T-cell (primary cell): ENCODE data around the gene SMU1. TPM values are rescaled to one million over a fixed set of nuclear protein-coding genes. Genes with fewer than 3 reads are reported as not detected.

Experiments used
- ATAC-seq, 4 experiments: fragments of 200-7000 bp in 3 of 4; fragments of 150-1000 bp in 1 of 4; cut with Tn5 transposase; replicated peaks in 1 of 4; 1 replicate in 3 of 4; 2 replicates in 1 of 4; pipeline ENCODE4 v1.10.0; 2021; ENCODE audit warnings: moderate library complexity in 3 of 4, mild to moderate bottlenecking in 2 of 4, moderate number of reproducible peaks in 1 of 4
- CTCF ChIA-PET, 2 donors: fragments of 300-600 bp; sonication (Branson Sonifier 250); formaldehyde crosslinking; loops; one replicate each; lab custom pipeline; 2022; ENCODE audit warnings: antibody characterized with exemption in 2 of 2; lab: Charles Lee
- POLR2A ChIA-PET, 2 donors: fragments of 300-600 bp; sonication (Branson Sonifier 250); formaldehyde crosslinking; loops; one replicate each; lab custom pipeline; 2022; ENCODE audit warnings: antibody characterized with exemption in 2 of 2; lab: Charles Lee
- DNase-seq, 35 experiments: peaks; one replicate each; pipeline versions ENCODE4 v3.0.0 to v3.0.0-alpha.2; 2013 to 2023
- H3K27ac ChIP-seq: one replicate; pipeline ENCODE4 v1.5.1; 2013; ENCODE audit warnings: low read length
- H3K27me3 ChIP-seq, 2 experiments: replicated peaks in 1 of 2; 1 replicate in 1 of 2; 2 replicates in 1 of 2; pipeline versions ENCODE4 v1.6.1 to v1.7.0; 2013; ENCODE audit warnings: low read length in 1 of 2, mixed read lengths in 1 of 2; ENCODE audit not compliant: control insufficient read depth in 2 of 2, insufficient read depth in 2 of 2; ENCODE audit errors: extremely low read depth in 1 of 2
- H3K36me3 ChIP-seq, 2 donors: 1 replicate in 1 of 2; 2 replicates in 1 of 2; pipeline versions ENCODE4 v1.6.1 to v1.7.0; 2013; ENCODE audit warnings: low read length in 1 of 2; ENCODE audit not compliant: control insufficient read depth in 2 of 2, insufficient read depth in 1 of 2; ENCODE audit errors: extremely low read depth in 1 of 2
- H3K4me1 ChIP-seq, 2 experiments: 1 replicate in 1 of 2; 2 replicates in 1 of 2; pipeline versions ENCODE4 v1.6.1 to v1.7.0; 2013; ENCODE audit warnings: low read length in 2 of 2, mixed read lengths in 1 of 2; ENCODE audit not compliant: insufficient read depth in 2 of 2, control insufficient read depth in 1 of 2; ENCODE audit errors: extremely low read depth in 1 of 2
- H3K4me3 ChIP-seq, 2 donors: 1 replicate in 1 of 2; 2 replicates in 1 of 2; pipeline versions ENCODE4 v1.5.1 to v1.7.0; 2013; ENCODE audit warnings: mild to moderate bottlenecking in 2 of 2, low read length in 1 of 2, moderate library complexity in 1 of 2; ENCODE audit not compliant: control insufficient read depth in 1 of 2; ENCODE audit errors: extremely low read depth in 1 of 2
- H3K9me3 ChIP-seq: 2 replicates; pipeline ENCODE4 v1.7.0; 2013
- H3K27ac Mint-ChIP-seq, 2 donors: one replicate each; pipeline ENCODE4 v1.8.0; 2020 to 2021; ENCODE audit warnings: mild to moderate bottlenecking in 2 of 2, mixed read lengths in 2 of 2
- H3K27me3 Mint-ChIP-seq, 2 donors: one replicate each; pipeline ENCODE4 v1.8.0; 2021 to 2022; ENCODE audit warnings: mixed read lengths in 2 of 2
- H3K36me3 Mint-ChIP-seq: one replicate; pipeline ENCODE4 v1.8.0; 2021; ENCODE audit warnings: mixed read lengths
- H3K4me1 Mint-ChIP-seq, 3 donors: one replicate each; pipeline ENCODE4 v1.8.0; 2020 to 2022; ENCODE audit warnings: mixed read lengths in 3 of 3, mild to moderate bottlenecking in 1 of 3
- H3K4me3 Mint-ChIP-seq, 3 donors: one replicate each; pipeline ENCODE4 v1.8.0; 2020 to 2022; ENCODE audit warnings: mild to moderate bottlenecking in 3 of 3, mixed read lengths in 3 of 3, moderate library complexity in 3 of 3
- H3K9me3 Mint-ChIP-seq, 3 donors: one replicate each; pipeline ENCODE4 v1.8.0; 2020 to 2022; ENCODE audit warnings: mixed read lengths in 3 of 3
- WGBS: methylation state at CpG from one replicate; pipeline ENCODE4 v1.1.5; 2013; ENCODE audit warnings: missing lambda C conversion rate; ENCODE audit not compliant: insufficient coverage; 5-methylcytosine and 5-hydroxymethylcytosine counted together
- total RNA-seq, 35 experiments: library from RNA in 6 of 35; stranded (reverse) in 6 of 35; fragments of 120-200 nt in 1 of 35; gene quantifications; one replicate each; pipeline versions ENCODE4 v1.2.1 to v1.2.4 and lab custom pipeline; 2013 to 2026

SMU1 gene
- total RNA-seq, 5 donors from 2014 or later (not counting 1 experiment from before 2014, with no cell fraction given) = 22.6 to 25.5 (median 24.4) TPM

- CTCF ChIA-PET = no interaction called here
- DNase-seq (no peak), ATAC-seq (no peak)
- H3K27ac Mint-ChIP-seq = peak overlapping the region in 1 of 2 donors; percentile 17
- no peak overlapping the region for H3K4me3 Mint-ChIP-seq
- H3K36me3 Mint-ChIP-seq = peaks cover 52% of the 10 kb centered on the region
- Histone ChIP-seq H3K27me3 (no peaks in the 10 kb centered on the region), H3K9me3 (no peaks in the 10 kb centered on the region), H3K4me1 (no peaks in the 10 kb centered on the region), H3K36me3 (peaks cover 12 to 78% of the 10 kb centered on the region in 2 donors), H3K27ac (no peak overlapping the region), H3K4me3 (no peak overlapping the region)
- WGBS = 75% methylated on average over 1 of the region's 5 CpGs
- no peaks in the 10 kb centered on the region for H3K27me3 Mint-ChIP-seq
- POLR2A ChIA-PET = interaction anchor here in 1 of 2 donors (0.6 to 0.8 kb wide), 3 partner anchors 41 to 211 kb away, joined by 3 to 6 read pairs (median 3); partner anchors contain the start of gene DNAJA1
- H3K9me3 Mint-ChIP-seq = no peaks in the 10 kb centered on the region
- H3K4me1 Mint-ChIP-seq = peaks cover 7 to 16% (median 13%) of the 10 kb centered on the region in 3 donors
Measured at GRCh38 chr9:33065157-33066076, 11.1 kb downstream of the SMU1 start.

GRCh38 chr9:33051144-33051543, 25.3 kb downstream of the SMU1 start:
- Mint-ChIP-seq H3K27ac (no peak overlapping the region), H3K4me3 (no peak overlapping the region), H3K27me3 (no peaks in the 10 kb centered on the region), H3K9me3 (no peaks in the 10 kb centered on the region), H3K4me1 (no peaks in the 10 kb centered on the region), H3K36me3 (peaks cover 43% of the 10 kb centered on the region)
- DNase-seq (no peak), ATAC-seq (no peak)
- Histone ChIP-seq H3K27ac (no peak overlapping the region), H3K4me3 (no peak overlapping the region), H3K36me3 (peaks cover 10 to 74% of the 10 kb centered on the region in 2 donors), H3K27me3 (no peaks in the 10 kb centered on the region), H3K9me3 (no peaks in the 10 kb centered on the region), H3K4me1 (no peaks in the 10 kb centered on the region)
- WGBS = 100% methylated on average over 1 of the region's 4 CpGs
- POLR2A ChIA-PET = no interaction called here
- CTCF ChIA-PET = interaction anchor here in 1 of 2 donors (0.6 kb wide), 1 partner anchor 184 kb away, joined by 3 read pairs; no protein-coding TSS in a partner anchor

DNA sequence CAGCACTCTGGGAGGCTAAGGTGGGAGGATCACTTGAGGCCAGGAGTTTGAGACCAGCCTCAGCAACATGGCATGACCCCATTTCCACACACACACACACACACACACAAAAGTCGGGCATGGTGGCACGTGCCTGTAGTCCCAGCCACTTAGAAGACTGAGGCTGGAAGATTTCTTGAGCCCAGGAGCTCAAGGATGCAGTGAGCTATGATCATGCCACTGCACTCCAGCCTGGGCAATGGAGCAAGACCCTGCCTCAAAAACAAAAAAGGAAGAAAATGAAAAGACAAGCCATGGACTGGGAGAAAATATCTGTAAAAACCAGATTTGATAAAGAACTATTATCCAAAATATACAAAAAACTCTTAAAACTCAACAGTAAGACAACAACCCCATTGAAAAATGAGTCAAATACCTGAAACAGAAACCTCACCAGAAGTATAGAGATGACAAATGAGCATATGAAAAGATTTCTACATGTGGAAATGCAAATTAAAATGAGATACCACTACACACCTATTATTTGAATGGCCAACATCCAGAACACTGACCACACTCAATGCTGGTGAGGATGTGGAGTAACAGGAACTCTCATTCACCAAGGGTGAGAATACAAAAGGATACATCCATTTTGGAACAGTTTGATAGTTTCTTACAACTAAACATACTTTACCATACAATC, 26.7 kb downstream of the SMU1 start:
- DNase-seq = no peak
- peaks cover 10 to 65% of the 10 kb centered on the region in 2 donors for H3K36me3 ChIP-seq
- no peaks in the 10 kb centered on the region for H3K27me3 ChIP-seq
- ChIA-PET CTCF (no interaction called here), POLR2A (interaction anchor here (0.6 to 1.3 kb wide), 4 partner anchors 11 to 178 kb away, joined by 3 to 5 read pairs (median 4); no protein-coding TSS in a partner anchor)
- no peak for ATAC-seq
- no peaks in the 10 kb centered on the region for H3K9me3 Mint-ChIP-seq
- no peak overlapping the region for H3K4me3 ChIP-seq
- no peaks in the 10 kb centered on the region for H3K9me3 ChIP-seq
- no peak overlapping the region for H3K27ac ChIP-seq
- 76% methylated on average over 2 of the region's 2 CpGs for WGBS
- H3K4me3 Mint-ChIP-seq = no peak overlapping the region
- peaks cover 39% of the 10 kb centered on the region for H3K36me3 Mint-ChIP-seq
- peaks cover 0 to under 1% of the 10 kb centered on the region in 2 experiments for H3K4me1 ChIP-seq
- H3K4me1 Mint-ChIP-seq = peaks cover 2 to 5% (median 2%) of the 10 kb centered on the region in 3 donors
- H3K27me3 Mint-ChIP-seq = no peaks in the 10 kb centered on the region
- H3K27ac Mint-ChIP-seq = peak overlapping the region in 1 of 2 donors; percentile 22

- Mint-ChIP-seq H3K27me3 (no peaks in the 10 kb centered on the region), H3K27ac (no peak overlapping the region), H3K4me1 (peaks cover 15 to 19% (median 18%) of the 10 kb centered on the region in 3 donors), H3K36me3 (peaks cover 34% of the 10 kb centered on the region), H3K4me3 (no peak overlapping the region), H3K9me3 (no peaks in the 10 kb centered on the region)
- CTCF ChIA-PET = interaction anchor here in 1 of 2 donors (0.6 kb wide), 1 partner anchor 19 kb away, joined by 3 read pairs; no protein-coding TSS in a partner anchor
- H3K27me3 ChIP-seq = no peaks in the 10 kb centered on the region
- POLR2A ChIA-PET = interaction anchor here in 1 of 2 donors (0.6 kb wide), 1 partner anchor 19 kb away, joined by 6 read pairs; no protein-coding TSS in a partner anchor
- no peaks in the 10 kb centered on the region for H3K9me3 ChIP-seq
- 88% methylated on average over 1 of the region's 2 CpGs for WGBS
- H3K4me1 ChIP-seq = peaks cover 2 to 13% of the 10 kb centered on the region in 2 experiments
- H3K36me3 ChIP-seq = peaks cover 10 to 50% of the 10 kb centered on the region in 2 donors
- DNase-seq = no peak
- H3K27ac ChIP-seq = no peak overlapping the region
- no peak for ATAC-seq
- no peak overlapping the region for H3K4me3 ChIP-seq
Measured at GRCh38 chr9:33048054-33048465, 28.4 kb downstream of the SMU1 start.

DNA sequence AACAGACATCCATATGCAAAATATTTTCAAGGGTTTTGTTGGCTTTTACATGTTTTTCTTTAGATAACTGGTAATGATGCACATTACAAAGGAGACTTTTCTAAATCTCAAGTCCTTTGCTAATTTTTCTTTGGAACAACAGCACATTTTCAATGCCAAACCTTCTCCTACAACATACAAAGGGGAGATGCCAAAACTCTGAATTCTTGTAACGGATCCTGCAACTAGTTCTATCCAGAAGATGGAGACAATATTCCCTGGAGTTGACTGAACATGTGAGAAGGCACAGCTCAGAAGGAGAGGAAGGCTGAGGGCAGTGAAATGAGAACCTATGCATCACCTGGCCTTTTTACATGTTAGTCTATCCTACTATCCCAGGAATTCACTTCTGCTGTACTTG, 30.4 kb downstream of the SMU1 start:
- no peak overlapping the region for H3K27ac ChIP-seq
- Mint-ChIP-seq H3K36me3 (peaks cover 25% of the 10 kb centered on the region), H3K4me3 (no peak overlapping the region), H3K27me3 (no peaks in the 10 kb centered on the region), H3K4me1 (peaks cover 16 to 19% (median 18%) of the 10 kb centered on the region in 3 donors), H3K27ac (no peak overlapping the region), H3K9me3 (no peaks in the 10 kb centered on the region)
- no CpG with 5 or more reads among the region's 1 CpG for WGBS
- POLR2A ChIA-PET = interaction anchor here in 1 of 2 donors (0.8 to 1.0 kb wide), 2 partner anchors 21 to 28 kb away, joined by 5 read pairs; partner anchors contain the start of gene DNAJA1
- H3K4me3 ChIP-seq = no peak overlapping the region
- peaks cover 2 to 13% of the 10 kb centered on the region in 2 experiments for H3K4me1 ChIP-seq
- CTCF ChIA-PET = no interaction called here
- H3K9me3 ChIP-seq = no peaks in the 10 kb centered on the region
- peaks cover 0 to 34% of the 10 kb centered on the region in 2 donors for H3K36me3 ChIP-seq
- no peak for ATAC-seq
- no peak for DNase-seq
- H3K27me3 ChIP-seq = no peaks in the 10 kb centered on the region
